NT2/D1 (cell line): ENCODE data around the gene NAA80.

Experiments
- YY1 ChIP-seq: IDR thresholded peaks from 2 replicates; pipeline ENCODE4 v1.6.1; 2011; ENCODE audit not compliant: insufficient read length, insufficient read depth
- ZNF274 ChIP-seq: IDR thresholded peaks from 2 replicates; pipeline ENCODE4 v1.6.1; 2011; ENCODE audit warnings: mild to moderate bottlenecking, low read depth, low read length

- TF ChIP-seq YY1 (no peak), ZNF274 (no peak)
Measured at GRCh38 chr3:50279255-50280016, 19.8 kb downstream of the NAA80 start.
